ENCODE data around the gene TTLL11.

TTLL11 gene

GRCh38 chr9:121893786-121894185 lies 199.3 kb downstream of the TTLL11 start:
- no peak for TF ChIP-seq CTCF (IDR thresholded peaks at IDR 0.05; ENCODE audit: low read depth, low read length, missing control alignments)
- H3K4me3 ChIP-seq (ENCODE audit: low read depth, low read length) = no peak overlapping the region
- no peak overlapping the region for H3K27ac ChIP-seq
- DNase-seq = no peak
- H3K36me3 ChIP-seq (replicated peaks) = no peaks in the 10 kb centered on the region
- no peaks in the 10 kb centered on the region for H3K27me3 ChIP-seq (replicated peaks)
- in situ Hi-C loops (cut with HindIII; ENCODE audit: low pct_ligation_motif_present, low sequenced_read_pairs) = no loop called here

DNA sequence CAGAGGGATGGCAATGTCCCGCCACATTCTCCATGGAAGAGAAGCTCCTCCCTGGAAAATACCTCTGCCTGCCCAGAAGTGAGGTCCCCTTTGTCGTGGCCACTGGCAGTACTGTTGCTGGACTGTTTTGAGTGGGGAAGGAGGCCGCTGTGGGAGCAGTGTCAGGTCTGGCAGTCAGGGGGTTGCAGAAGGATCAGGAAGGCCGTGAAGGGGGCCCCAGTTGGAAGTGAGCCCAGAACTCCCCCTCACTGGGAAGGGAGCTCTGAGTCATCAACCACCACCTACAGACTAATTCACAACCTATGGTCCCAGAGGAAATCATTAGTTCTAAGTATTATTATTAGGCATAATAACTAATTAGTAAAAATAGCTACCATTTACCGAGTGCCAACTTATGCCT lies 200.4 kb downstream of the TTLL11 start:
- Histone ChIP-seq H3K27ac (no peak overlapping the region), H3K27me3 (replicated peaks) (no peaks in the 10 kb centered on the region), H3K36me3 (replicated peaks) (no peaks in the 10 kb centered on the region), H3K4me3 (ENCODE audit: low read depth, low read length) (no peak overlapping the region)
- no peak for TF ChIP-seq CTCF (IDR thresholded peaks at IDR 0.05; ENCODE audit: low read depth, low read length, missing control alignments)
- no peak for DNase-seq
- in situ Hi-C loops (cut with HindIII; ENCODE audit: low pct_ligation_motif_present, low sequenced_read_pairs) = no loop called here

DNA sequence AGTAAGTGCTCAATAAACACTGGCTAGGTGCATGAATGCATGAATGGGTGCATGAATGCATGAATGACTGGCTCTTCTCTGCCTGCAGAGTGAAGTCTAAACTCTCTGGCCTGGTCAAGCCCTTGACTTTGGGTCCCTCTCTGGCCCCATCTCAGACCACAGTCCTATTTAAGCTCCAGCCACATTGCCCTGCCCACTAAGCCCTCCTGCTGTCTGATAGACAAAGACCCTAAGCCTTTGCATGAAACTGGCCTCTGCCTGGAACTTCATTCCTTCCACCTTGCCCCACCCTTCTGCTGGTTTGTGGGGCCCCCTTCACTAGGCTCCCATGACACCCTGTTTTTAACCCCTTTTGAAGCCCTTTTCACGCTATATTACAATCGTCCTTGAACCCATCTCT lies 202.4 kb downstream of the TTLL11 start:
- no peak for TF ChIP-seq CTCF (IDR thresholded peaks at IDR 0.05; ENCODE audit: low read depth, low read length, missing control alignments)
- DNase-seq = no peak
- H3K36me3 ChIP-seq (replicated peaks) = no peaks in the 10 kb centered on the region
- H3K27me3 ChIP-seq (replicated peaks) = no peaks in the 10 kb centered on the region
- H3K27ac ChIP-seq = no peak overlapping the region
- in situ Hi-C loops (cut with HindIII; ENCODE audit: low pct_ligation_motif_present, low sequenced_read_pairs) = no loop called here
- no peak overlapping the region for H3K4me3 ChIP-seq (ENCODE audit: low read depth, low read length)

- Histone ChIP-seq H3K27ac (no peak overlapping the region), H3K4me3 (ENCODE audit: low read depth, low read length) (no peak overlapping the region), H3K27me3 (replicated peaks) (no peaks in the 10 kb centered on the region), H3K36me3 (replicated peaks) (no peaks in the 10 kb centered on the region)
- no peak for TF ChIP-seq CTCF (IDR thresholded peaks at IDR 0.05; ENCODE audit: low read depth, low read length, missing control alignments)
- DNase-seq = peak; percentile 30
- in situ Hi-C loops (cut with HindIII; ENCODE audit: low pct_ligation_motif_present, low sequenced_read_pairs) = no loop called here
Observed at GRCh38 chr9:121889990-121890563, 203.0 kb downstream of the TTLL11 start.

DNA sequence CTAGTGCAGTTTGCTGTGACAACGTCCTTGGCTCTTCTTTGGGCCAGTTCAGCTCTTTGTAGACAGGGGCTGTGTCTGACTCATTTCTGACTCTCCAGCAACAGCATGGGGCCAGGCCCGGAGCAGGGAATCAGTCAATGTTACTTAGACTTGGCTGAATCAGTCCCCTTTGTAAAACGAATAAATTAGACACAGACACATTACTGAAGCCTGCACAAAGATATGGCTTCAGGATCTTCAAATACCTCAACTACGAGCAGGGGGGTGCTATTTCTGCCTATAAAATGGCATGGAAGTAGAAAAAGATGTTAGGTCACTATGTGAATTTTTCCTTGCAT lies 204.7 kb downstream of the TTLL11 start:
- in situ Hi-C loops (cut with HindIII; ENCODE audit: low pct_ligation_motif_present, low sequenced_read_pairs) = no loop called here
- H3K4me3 ChIP-seq (ENCODE audit: low read depth, low read length) = no peak overlapping the region
- H3K36me3 ChIP-seq (replicated peaks) = no peaks in the 10 kb centered on the region
- H3K27ac ChIP-seq = peak overlapping the region; percentile 97
- peak; percentile 95 for DNase-seq
- TF ChIP-seq CTCF (IDR thresholded peaks at IDR 0.05; ENCODE audit: low read depth, low read length, missing control alignments) = peak; percentile 35
- H3K27me3 ChIP-seq (replicated peaks) = no peaks in the 10 kb centered on the region
